LoVo (cell line): ENCODE results near the gene PHKB.
"Not testable (repeated sequence)": the region's sequence is repeated elsewhere in the genome, so short reads cannot be mapped to it uniquely, and the experiment has no call there.

Source experiments
- DNase-seq: peaks from one replicate; pipeline ENCODE4 v3.0.0-alpha.2; 2016; ENCODE audit warnings: low spot score

PHKB gene

GRCh38 chr16:47626246-47626645 lies 165.1 kb downstream of the PHKB start:
- DNase-seq, result no peak

GRCh38 chr16:47627085-47627639 lies 166.0 kb downstream of the PHKB start:
- DNase-seq, result no peak

- DNase-seq, result no peak
Observed at GRCh38 chr16:47627721-47628120, 166.6 kb downstream of the PHKB start.

- DNase-seq, result no peak
Observed at GRCh38 chr16:47631131-47631530, 170.0 kb downstream of the PHKB start.

- no peak for DNase-seq
Observed at GRCh38 chr16:47634126-47634525, 173.0 kb downstream of the PHKB start.

- DNase-seq, result no peak
Observed at GRCh38 chr16:47634727-47635126, 173.6 kb downstream of the PHKB start.

- no peak for DNase-seq
Observed at GRCh38 chr16:47636501-47637099, 175.5 kb downstream of the PHKB start.

GRCh38 chr16:47638175-47638574 lies 177.0 kb downstream of the PHKB start:
- no peak for DNase-seq

GRCh38 chr16:47640661-47641060 lies 179.5 kb downstream of the PHKB start:
- DNase-seq, result no peak

- no peak for DNase-seq
Observed at GRCh38 chr16:47643323-47644000, 182.3 kb downstream of the PHKB start.

GRCh38 chr16:47644166-47644565 lies 183.0 kb downstream of the PHKB start:
- no peak for DNase-seq

GRCh38 chr16:47644661-47645060 lies 183.5 kb downstream of the PHKB start:
- no peak for DNase-seq

GRCh38 chr16:47646914-47647313 lies 185.8 kb downstream of the PHKB start:
- DNase-seq, result no peak

- no peak for DNase-seq
Observed at GRCh38 chr16:47657032-47657431, 195.9 kb downstream of the PHKB start.

- DNase-seq, result no peak
Observed at GRCh38 chr16:47657977-47658376, 196.8 kb downstream of the PHKB start.

- DNase-seq, result no peak
Observed at GRCh38 chr16:47660540-47660939, 199.4 kb downstream of the PHKB start.

- peak; percentile 66 for DNase-seq
Observed at GRCh38 chr16:47664653-47665325, 203.7 kb downstream of the PHKB start.

GRCh38 chr16:47666434-47666833 lies 205.3 kb downstream of the PHKB start:
- no peak for DNase-seq

- DNase-seq, result no peak
Observed at GRCh38 chr16:47667956-47668355, 206.8 kb downstream of the PHKB start.

- DNase-seq, result no peak
Observed at GRCh38 chr16:47672475-47672874, 211.3 kb downstream of the PHKB start.

- DNase-seq, result no peak
Observed at GRCh38 chr16:47676635-47677177, 215.6 kb downstream of the PHKB start.

- not testable (repeated sequence) for DNase-seq
Observed at GRCh38 chr16:47681571-47681970, 220.4 kb downstream of the PHKB start.

GRCh38 chr16:47687694-47688093 lies 226.6 kb downstream of the PHKB start:
- no peak for DNase-seq
